ENCODE results near the gene SENP2. TPM values are rescaled to one million over a fixed set of nuclear protein-coding genes. Genes with fewer than 3 reads are reported as not detected.
"Not testable (repeated sequence)": the region's sequence is repeated elsewhere in the genome, so short reads cannot be mapped to it uniquely, and the experiment has no call there.

Gene SENP2
- polyA plus RNA-seq, 1 experiment, result 28.1 TPM

DNA sequence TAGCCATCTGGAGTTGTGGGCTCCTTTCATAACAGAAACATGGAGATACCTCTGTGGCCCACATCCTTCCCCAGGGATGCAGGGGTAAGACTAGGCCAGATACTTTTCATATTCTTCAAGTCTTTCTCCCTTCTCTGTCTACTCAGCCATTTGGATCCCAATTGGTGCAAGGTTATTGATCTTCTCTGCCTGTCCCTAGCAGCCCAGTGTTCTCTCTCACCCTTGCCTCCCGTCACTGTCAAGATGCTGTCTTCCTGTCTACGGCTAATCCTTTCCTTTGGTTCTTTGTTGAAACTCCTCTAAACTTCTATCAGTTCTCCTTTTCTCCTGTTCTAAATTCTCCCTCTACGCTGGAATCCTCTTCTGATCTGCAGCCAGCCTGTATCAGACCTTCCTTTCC is 51.3 kb downstream of the SENP2 start:
- CTCF ChIA-PET, result interaction anchor here (2.0 kb wide), 1 partner anchor 306 kb away, joined by 6 read pairs; no protein-coding TSS in a partner anchor
- TF ChIP-seq, protein P1, sequence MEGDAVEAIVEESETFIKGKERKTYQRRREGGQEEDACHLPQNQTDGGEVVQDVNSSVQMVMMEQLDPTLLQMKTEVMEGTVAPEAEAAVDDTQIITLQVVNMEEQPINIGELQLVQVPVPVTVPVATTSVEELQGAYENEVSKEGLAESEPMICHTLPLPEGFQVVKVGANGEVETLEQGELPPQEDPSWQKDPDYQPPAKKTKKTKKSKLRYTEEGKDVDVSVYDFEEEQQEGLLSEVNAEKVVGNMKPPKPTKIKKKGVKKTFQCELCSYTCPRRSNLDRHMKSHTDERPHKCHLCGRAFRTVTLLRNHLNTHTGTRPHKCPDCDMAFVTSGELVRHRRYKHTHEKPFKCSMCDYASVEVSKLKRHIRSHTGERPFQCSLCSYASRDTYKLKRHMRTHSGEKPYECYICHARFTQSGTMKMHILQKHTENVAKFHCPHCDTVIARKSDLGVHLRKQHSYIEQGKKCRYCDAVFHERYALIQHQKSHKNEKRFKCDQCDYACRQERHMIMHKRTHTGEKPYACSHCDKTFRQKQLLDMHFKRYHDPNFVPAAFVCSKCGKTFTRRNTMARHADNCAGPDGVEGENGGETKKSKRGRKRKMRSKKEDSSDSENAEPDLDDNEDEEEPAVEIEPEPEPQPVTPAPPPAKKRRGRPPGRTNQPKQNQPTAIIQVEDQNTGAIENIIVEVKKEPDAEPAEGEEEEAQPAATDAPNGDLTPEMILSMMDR (IDR thresholded peaks at IDR 0.05; ENCODE audit: low read depth, low read length), result no peak
- no peak overlapping the region for H3K4me3 ChIP-seq (ENCODE audit: low read depth, low read length)

DNA sequence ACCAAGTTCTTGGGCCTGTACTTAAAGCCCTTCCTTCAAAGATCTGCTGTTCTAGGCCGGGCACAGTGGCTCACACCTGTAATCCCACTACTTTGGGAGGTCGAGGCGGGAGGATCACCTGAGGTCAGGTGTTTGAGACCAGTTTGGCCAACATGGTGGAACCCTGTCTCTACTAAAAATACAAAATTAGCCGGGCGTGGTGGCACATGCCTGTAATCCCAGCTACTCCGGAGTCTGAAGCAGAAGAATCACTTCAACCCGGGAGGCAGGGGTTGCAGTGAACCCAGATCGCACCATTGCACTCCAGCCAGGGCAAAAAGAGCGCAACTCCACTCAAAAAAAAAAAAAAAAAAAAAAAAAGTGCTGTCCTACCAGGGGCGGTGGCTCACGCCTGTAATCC is 52.6 kb downstream of the SENP2 start:
- H3K27ac ChIP-seq (ENCODE audit: low read depth, low read length); H3K4me3 ChIP-seq (ENCODE audit: low read depth, low read length); POLR2A ChIA-PET; DNase-seq (ENCODE audit: low read depth, low spot score); H3K27me3 ChIP-seq (ENCODE audit: control insufficient read depth, insufficient read depth, low read length); H3K9me3 ChIP-seq (ENCODE audit: control insufficient read depth, insufficient read depth, low read length): not testable (repeated sequence)
- CTCF ChIA-PET, result interaction anchor here (2.0 kb wide), 1 partner anchor 305 kb away, joined by 6 read pairs; no protein-coding TSS in a partner anchor

More for the DNA sequence above, 51.3 kb downstream of the SENP2 start:
- H3K27me3 ChIP-seq (ENCODE audit: control insufficient read depth, insufficient read depth, low read length), result no peaks in the 10 kb centered on the region
- POLR2A ChIA-PET, result no interaction called here
- no peak overlapping the region for H3K27ac ChIP-seq (ENCODE audit: low read depth, low read length)
- DNase-seq (ENCODE audit: low read depth, low spot score), result no peak
- no peaks in the 10 kb centered on the region for H3K9me3 ChIP-seq (ENCODE audit: control insufficient read depth, insufficient read depth, low read length)

DNA sequence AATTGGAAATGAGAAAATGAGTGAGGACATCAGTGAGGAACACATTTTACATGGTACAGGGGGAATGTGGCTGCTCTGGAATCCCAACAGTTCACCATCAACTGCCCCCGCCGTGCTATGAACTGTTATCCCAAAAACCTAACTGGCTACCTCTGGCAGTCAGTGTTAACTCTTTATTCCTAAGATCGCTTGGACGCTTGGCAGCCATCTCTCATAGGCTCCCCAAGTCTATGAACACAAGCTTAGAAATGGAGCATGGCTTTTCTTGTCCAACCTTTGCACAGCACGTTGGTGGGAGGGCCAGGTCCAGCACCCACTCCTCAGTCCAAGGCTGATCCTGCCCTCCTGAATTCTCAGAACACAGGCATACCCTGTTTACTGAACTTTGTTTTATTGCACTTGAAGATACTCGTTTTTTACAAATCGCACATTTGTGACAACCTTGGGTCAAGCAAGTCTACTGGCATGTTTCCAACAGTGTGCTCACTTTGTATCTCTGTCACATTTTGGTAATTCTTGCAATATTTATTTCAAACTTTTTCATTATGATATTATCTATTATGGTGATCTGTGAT is 53.6 kb downstream of the SENP2 start:
- ChIA-PET POLR2A (no interaction called here), CTCF (interaction anchor here (1.5 to 2.5 kb wide), 2 partner anchors 21 to 304 kb away, joined by 5 to 6 read pairs; no protein-coding TSS in a partner anchor)
- H3K27me3 ChIP-seq (ENCODE audit: control insufficient read depth, insufficient read depth, low read length), result no peaks in the 10 kb centered on the region
- TF ChIP-seq, protein P1 (IDR thresholded peaks at IDR 0.05; ENCODE audit: low read depth, low read length), result no peak
- H3K27ac ChIP-seq (ENCODE audit: low read depth, low read length), result no peak overlapping the region
- no peak for DNase-seq (ENCODE audit: low read depth, low spot score)
- H3K9me3 ChIP-seq (ENCODE audit: control insufficient read depth, insufficient read depth, low read length), result no peaks in the 10 kb centered on the region
- no peak overlapping the region for H3K4me3 ChIP-seq (ENCODE audit: low read depth, low read length)

DNA sequence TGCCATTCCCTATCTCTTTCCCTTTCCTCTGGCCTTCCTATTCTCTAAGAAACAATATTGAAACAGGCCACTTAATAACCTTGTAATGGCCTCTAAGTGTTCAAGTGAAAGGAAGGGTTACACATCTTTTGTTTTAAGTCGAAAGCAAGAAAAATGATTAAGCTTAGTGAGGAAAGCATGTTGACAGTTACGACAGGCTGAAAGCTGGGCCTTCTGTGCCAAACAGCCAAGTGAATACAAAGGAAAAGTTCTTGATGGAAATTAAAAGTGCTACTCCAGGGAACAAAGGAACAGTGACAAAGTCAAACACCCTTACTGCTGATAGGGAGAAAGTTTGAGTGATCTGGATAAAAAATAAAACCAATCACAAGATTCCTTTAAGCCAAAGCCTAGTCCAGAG is 54.2 kb downstream of the SENP2 start:
- ChIA-PET CTCF (interaction anchor here (1.5 to 2.5 kb wide), 2 partner anchors 20 to 303 kb away, joined by 5 to 6 read pairs; no protein-coding TSS in a partner anchor), POLR2A (no interaction called here)
- no peak for DNase-seq (ENCODE audit: low read depth, low spot score)
- Histone ChIP-seq H3K4me3 (ENCODE audit: low read depth, low read length) (no peak overlapping the region), H3K27me3 (ENCODE audit: control insufficient read depth, insufficient read depth, low read length) (no peaks in the 10 kb centered on the region), H3K27ac (ENCODE audit: low read depth, low read length) (no peak overlapping the region), H3K9me3 (ENCODE audit: control insufficient read depth, insufficient read depth, low read length) (no peaks in the 10 kb centered on the region)
- TF ChIP-seq, protein P1 (IDR thresholded peaks at IDR 0.05; ENCODE audit: low read depth, low read length), result no peak

DNA sequence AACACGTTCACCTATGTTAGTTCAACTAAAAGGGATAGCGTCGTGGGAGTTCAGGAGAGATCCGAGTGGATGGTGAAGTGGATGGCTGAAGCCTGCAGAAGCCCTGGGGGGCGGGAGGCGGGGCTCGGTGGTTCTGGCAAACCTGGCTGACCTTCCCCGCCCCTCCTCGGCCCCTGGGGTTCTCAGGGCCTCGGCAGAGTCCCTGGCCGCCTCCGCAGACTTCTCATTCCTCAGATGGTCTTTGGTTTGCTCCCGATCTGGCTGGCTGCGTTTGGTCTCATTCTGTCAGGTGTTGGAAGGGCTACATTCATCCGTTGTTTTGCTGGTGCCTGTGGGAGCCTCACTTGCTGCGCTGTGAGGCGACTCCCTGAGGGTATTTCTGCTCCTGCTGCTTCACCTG is 59.1 kb downstream of the SENP2 start:
- CTCF ChIA-PET; H3K9me3 ChIP-seq (ENCODE audit: control insufficient read depth, insufficient read depth, low read length); H3K27me3 ChIP-seq (ENCODE audit: control insufficient read depth, insufficient read depth, low read length); DNase-seq (ENCODE audit: low read depth, low spot score); H3K27ac ChIP-seq (ENCODE audit: low read depth, low read length); POLR2A ChIA-PET; H3K4me3 ChIP-seq (ENCODE audit: low read depth, low read length): not testable (repeated sequence)

DNA sequence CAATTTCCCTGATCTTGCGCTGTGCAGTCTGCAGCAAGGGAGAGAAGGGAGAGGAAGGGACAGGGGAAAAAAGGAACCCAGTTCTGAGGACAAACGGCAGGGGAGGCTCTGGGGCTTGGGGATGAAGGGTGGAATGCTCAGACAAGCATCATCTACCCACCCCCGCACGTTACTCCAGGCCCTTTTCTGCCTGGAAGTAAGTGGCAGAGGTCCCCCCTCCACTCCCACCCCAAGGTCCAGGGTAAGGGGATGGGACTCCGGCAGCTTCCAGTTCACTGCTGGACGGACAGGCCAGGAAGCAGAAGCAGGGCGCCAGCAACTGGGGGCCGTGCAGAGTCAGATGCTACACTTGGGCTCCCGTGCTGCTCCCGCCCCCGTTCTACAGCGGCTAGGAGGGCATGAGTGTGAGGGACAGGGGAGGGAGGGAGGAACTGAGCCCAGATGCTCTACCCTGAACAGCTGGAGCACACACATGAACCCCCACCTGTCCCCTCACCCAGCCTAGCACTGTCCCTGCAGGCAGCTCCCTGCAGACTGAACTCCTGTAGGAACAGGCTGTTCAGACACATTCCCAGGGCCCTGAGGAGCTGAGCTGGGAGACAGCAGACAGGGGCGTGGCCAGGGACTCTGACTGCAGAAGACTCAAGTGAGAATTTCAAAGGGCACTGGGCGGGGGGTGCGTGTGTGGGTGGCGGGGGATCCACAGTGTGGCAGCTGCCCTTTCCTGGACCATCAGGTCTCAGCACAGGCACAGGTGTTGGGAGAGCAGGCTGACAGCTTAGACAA is 59.7 kb downstream of the SENP2 start:
- Histone ChIP-seq H3K27ac (ENCODE audit: low read depth, low read length) (no peak overlapping the region), H3K4me3 (ENCODE audit: low read depth, low read length) (no peak overlapping the region), H3K9me3 (ENCODE audit: control insufficient read depth, insufficient read depth, low read length) (no peaks in the 10 kb centered on the region), H3K27me3 (ENCODE audit: control insufficient read depth, insufficient read depth, low read length) (no peaks in the 10 kb centered on the region)
- DNase-seq (ENCODE audit: low read depth, low spot score), result no peak
- TF ChIP-seq, protein P1 (IDR thresholded peaks at IDR 0.05; ENCODE audit: low read depth, low read length), result no peak
- ChIA-PET POLR2A (no interaction called here), CTCF (interaction anchor here (1.1 kb wide), 1 partner anchor 14 kb away, joined by 4 read pairs; no protein-coding TSS in a partner anchor)

All from AG04450 (cell line).